ENCODE measurements around the gene BAG5. TPM values are rescaled to one million over a fixed set of nuclear protein-coding genes. Genes with fewer than 3 reads are reported as not detected.
A peak's percentile ranks its signal among the peaks of the same experiment; 100 is the strongest.
"Not testable (repeated sequence)": the region's sequence is repeated elsewhere in the genome, so short reads cannot be mapped to it uniquely, and the experiment has no call there.

The BAG5 gene
- polyA plus RNA-seq, 1 donor: 21.1 TPM

GRCh38 chr14:103534576-103535061 is 27.8 kb downstream of the BAG5 start:
- DNase-seq (ENCODE audit: low read depth): no peak

- no peak for DNase-seq (ENCODE audit: low read depth)
Measured at GRCh38 chr14:103533999-103534575, 28.4 kb downstream of the BAG5 start.

DNA sequence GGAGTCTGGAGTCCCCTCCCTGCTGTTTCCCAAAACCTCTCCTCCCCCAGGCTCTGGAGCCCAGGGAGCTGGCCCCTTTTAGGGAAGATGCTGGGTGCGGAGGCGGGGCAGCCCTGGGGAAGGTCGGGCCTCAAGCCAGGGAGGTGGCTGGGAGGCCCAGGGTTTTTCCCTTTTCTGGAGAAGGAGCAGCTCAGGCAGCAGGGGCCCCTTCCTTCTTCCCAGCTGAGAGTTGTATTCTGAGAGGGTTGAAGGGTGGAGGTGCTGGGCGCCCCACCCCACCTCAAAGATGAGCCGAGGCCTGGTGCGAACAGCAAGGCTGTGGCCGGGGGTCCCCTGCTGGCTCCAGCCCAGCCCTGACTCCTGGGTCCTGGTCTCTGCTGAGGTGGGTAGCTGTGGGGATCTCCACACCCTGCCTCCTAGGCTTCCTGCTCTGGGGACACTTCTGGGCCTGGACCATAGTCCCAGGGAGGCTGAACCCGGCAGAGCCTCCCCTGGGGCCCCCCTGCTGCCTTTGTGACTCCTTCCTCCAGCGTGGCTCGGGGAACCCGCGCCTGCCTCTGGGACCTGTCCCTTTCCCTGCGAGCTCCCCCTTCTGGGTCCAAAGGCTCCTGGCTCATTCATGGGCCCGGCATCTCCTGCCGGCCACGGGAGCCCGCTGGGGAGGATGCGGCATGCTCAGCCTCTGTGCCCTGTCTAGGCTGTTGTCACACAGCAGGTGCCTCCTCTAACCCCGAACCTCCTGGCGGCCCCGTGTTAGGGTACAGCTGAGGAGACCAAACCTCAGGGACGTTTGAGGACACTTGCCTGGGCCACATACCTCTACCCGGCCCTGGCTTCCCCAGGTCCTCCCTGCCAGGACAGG is 29.1 kb downstream of the BAG5 start:
- no peak for DNase-seq (ENCODE audit: low read depth)

GRCh38 chr14:103532216-103533136 is 30.0 kb downstream of the BAG5 start:
- no peak for DNase-seq (ENCODE audit: low read depth)

DNA sequence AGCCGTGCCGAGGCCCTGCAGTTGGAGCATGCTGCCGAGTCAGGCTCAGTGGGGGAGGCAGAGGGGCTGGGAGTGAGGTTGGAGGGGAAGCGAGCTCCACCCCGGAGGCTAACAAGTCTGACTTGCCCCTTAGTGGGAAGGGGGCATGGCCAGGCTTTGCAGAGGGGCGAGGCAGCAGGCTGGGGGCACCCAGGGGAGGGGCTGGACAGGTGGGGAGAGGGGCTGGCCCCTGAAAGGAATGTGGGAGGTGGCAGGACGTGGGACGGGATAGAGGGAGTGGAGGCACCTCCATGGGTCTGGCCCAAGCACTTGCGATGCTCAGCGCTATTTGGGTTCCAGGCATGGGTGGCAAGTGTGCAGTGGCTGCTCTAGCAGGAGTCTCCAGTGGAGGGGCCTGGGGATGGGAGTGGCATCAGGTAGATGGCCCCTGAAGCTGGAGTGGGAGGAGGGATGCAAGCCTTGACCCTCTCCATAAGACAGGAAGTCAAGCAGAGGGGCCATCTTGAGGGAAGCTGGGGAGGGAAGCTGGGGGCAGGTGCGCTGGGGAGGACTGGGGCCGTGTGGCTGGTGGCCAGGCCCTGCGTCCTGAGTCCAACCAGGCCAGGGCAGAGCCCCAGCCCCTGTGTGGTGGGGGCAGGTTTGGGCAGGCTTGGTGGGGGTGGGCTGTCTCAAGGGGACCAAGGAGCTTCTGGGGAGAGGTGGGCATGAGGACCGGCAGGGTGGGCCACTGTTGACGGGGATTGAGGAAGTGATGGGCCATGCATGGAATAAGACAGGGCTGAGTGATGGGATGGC is 30.8 kb downstream of the BAG5 start:
- no peak for DNase-seq (ENCODE audit: low read depth)

GRCh38 chr14:103530831-103531230 is 31.6 kb downstream of the BAG5 start:
- DNase-seq (ENCODE audit: low read depth): no peak

- DNase-seq (ENCODE audit: low read depth): no peak
Measured at GRCh38 chr14:103530390-103530789, 32.1 kb downstream of the BAG5 start.

DNA sequence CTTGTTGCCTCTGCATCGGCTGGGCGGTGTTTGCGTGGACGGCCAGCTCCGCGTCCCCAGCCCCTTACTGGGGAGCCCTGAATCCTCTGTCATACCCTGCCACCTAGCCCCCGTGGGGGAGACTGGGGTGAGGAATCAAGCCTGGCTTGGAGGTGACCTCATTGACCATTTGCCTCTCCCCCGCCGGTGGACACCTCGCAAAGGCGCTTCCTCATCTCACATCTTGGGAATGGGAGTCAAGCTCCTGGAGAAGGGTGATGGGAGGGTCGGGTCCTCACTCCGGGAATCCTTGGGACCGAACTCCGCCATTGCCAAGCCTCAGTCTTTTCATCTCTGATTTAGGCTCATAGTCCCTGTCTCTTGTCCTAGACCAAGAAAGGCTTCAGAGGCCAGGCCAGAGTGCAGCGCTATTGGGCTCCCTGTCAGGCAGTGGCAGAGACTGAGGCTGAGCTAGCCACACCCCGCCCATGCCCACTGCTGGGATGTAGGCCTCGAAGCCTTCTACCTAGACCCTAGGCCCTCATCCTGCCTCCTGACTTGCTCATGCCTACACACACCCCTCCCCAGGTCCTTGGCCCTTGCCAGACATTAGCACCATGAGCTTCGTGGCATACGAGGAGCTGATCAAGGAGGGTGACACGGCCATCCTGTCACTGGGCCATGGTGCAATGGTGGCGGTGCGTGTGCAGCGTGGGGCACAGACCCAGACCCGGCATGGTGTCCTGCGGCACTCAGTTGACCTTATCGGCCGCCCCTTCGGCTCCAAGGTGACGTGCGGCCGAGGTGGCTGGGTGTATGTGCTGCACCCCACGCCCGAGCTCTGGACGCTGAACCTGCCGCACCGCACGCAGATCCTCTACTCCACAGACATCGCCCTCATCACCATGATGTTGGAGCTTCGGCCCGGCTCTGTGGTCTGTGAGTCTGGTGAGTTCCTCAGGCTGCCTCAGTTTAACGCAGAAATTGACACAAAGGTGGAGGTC is 32.8 kb downstream of the BAG5 start:
- DNase-seq (ENCODE audit: low read depth): no peak

- peak; percentile 65 for DNase-seq (ENCODE audit: low read depth)
Measured at GRCh38 chr14:103528587-103529382, 33.7 kb downstream of the BAG5 start, which contains the start of gene TRMT61A. TSS of gene TRMT61A (plus strand) at chr14:103529196. CDS start at chr14:103529979, 783 bp downstream.

- no peak for DNase-seq (ENCODE audit: low read depth)
Measured at GRCh38 chr14:103528146-103528586, 34.3 kb downstream of the BAG5 start.

GRCh38 chr14:103527408-103528145 is 34.9 kb downstream of the BAG5 start:
- DNase-seq (ENCODE audit: low read depth): no peak

- DNase-seq (ENCODE audit: low read depth): no peak
Measured at GRCh38 chr14:103526914-103527248, 35.6 kb downstream of the BAG5 start.

DNA sequence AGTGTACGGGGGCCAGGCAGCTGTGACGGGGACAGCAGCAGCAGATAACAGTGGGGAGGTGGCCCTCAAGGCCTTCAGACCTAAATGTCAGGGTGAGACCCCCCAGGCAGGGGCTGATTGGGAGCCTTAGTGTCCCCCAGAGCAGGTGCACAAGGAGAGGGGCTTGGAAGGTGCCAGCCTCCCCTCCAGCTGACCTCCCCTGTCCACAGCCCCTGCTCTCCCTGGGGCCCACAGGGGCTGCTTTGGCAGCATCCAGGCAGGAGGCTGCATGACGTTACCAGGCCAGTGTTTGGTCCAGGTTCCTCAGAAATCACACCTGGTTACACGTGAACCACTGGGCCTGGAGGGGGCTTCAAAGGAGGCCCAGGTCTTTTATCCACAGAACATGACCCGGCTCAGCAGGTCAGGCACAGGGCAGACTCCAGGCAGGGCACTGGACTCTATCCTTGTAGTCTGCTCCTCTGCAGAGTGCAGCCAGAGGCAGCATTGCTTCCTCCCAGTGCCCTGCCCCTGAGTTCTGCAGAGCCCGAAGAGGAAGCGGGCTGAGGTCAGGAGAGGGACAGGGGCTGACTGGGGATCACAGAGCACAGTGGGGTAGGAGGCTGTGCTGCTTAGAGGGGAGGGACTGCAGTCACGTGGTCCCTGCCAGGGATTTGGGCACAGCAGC is 36.1 kb downstream of the BAG5 start:
- no peak for DNase-seq (ENCODE audit: low read depth)

DNA sequence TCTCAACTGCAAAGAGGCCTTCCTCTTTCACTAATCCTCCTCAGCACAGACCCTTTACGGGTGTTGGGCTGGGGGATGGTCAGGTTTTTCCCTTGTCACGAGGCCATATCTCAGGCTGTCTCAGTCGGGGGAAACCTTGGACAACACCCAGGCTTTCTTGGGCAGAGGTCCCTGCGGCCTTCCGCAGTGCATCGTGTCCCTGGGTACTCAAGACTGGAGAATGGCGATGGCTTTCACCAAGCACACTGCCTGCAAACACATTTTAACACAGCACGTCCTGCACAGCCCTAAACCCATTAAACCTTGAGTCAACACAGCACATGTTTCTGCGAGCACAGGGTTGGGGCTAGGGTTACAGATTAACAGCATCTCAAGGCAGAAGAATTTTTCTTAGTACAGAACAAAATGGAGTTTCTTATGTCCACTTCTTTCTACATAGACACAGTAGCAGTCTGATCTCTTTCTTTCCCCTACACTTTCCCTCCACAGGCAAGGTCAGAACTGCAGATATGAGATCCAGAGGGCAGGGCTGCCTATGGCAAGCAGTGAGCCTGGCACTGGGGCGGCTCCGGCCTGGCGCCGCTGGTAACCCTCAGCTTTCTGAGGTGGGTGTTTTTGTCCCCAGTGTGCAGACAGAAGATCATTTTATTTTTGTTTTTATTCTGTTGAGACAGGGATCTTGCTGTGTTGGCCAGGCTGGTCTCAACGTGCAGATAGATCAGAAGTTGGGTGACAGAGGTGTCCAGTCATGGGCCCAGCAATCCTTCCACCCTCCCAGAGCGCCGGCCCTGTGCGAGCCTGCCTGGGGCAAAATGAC is 36.8 kb downstream of the BAG5 start:
- not testable (repeated sequence) for DNase-seq (ENCODE audit: low read depth)

DNA sequence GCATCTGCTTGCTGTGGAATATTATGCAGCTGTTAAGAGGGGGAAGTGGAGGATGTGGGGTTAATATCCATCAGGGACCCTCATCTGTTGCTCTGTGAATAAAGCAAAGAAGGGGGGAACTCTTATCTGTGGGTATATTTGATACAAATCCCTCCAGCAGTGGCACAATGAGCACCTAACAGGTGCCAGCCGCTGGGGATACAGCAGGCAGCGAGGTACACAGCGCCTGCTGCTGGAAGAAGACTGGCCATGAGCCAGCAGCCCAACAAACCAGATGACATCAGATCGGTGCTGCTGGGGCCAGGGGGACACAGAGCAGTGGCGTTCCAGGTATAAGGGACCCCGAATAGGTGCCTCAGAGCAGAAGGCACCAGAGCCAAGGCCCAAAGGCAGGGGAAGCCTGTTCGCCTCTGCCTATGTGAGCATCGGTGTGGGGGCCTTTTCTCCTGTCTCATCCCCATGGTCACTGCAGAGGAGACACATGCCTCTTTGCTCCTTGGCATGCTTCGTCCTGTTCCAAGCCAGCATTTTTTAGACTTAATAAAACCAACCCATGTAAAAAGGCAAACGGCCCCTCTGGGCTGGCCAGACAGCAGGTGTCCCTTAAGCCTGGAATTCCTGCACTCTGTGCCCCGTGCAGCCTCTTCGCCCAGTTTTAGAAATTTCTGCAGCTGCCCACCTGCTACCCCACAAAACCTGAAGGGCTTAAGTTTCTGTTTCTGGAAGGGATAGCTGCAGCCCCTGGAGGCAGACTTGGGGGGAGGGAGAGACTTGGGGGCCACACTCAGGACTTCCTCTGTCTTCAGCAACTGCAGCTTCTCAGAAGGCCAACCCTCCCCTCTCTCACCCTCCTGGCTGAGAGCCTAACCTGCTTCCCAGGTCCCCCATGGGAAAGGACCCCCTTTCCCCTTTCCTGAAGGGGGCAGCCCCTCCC is 38.2 kb downstream of the BAG5 start:
- DNase-seq (ENCODE audit: low read depth): no peak

DNA sequence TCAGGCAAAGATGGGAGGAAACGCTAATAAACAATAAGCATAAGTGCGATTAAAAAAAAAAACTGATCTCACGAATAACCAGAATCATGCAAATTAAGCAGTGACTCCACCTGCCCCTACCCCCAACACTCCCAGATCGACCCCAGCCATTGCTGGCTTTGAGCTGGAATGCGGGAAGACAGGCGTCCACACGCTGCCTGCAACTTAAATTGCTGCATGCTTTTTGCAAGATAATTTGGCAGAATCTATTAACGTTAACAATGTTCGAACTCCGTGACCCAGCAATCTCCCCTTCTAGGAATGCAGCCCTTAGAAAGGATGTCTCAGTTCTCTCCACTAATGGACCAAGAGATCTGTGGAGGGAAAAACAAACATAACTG is 38.9 kb downstream of the BAG5 start:
- DNase-seq (ENCODE audit: low read depth): no peak

Measured in forelimb muscle (tissue), 1 donor.